SK-N-SH treated with all-trans-retinoic acid at 6 μM for 48 hours (cell line): Measurements from ENCODE around the gene AKR1E2.

Experiments
- ATAC-seq: fragments of 200-7000 bp; cut with Tn5 transposase; 3 replicates; pipeline ENCODE4 v1.9.1; 2020; ENCODE audit warnings: mild to moderate bottlenecking, moderate library complexity
- ARNTL ChIP-seq: fragments of 450-650 bp; formaldehyde crosslinking; IDR thresholded peaks from 2 replicates; pipeline ENCODE4 v1.5.0; 2020; ENCODE audit warnings: low read depth, mild to moderate bottlenecking, moderate library complexity, borderline replicate concordance
- BACH2 ChIP-seq: fragments of 250-450 bp; sonication (Bioruptor Pico); IDR thresholded peaks from 2 replicates; pipeline ENCODE4 v1.9.0; 2021; ENCODE audit warnings: mild to moderate bottlenecking, borderline replicate concordance
- CSDC2 ChIP-seq: fragments of 250-450 bp; sonication (Bioruptor Pico); IDR thresholded peaks from 2 replicates; pipeline ENCODE4 v1.5.0; 2020; ENCODE audit warnings: mild to moderate bottlenecking, moderate library complexity
- CSRNP3 ChIP-seq: fragments of 250-450 bp; sonication (Bioruptor Pico); IDR thresholded peaks from 2 replicates; pipeline ENCODE4 v1.5.1; 2021; ENCODE audit warnings: mild to moderate bottlenecking, moderate library complexity
- ESRRG ChIP-seq: fragments of 250-450 bp; sonication (Bioruptor Pico); IDR thresholded peaks from 2 replicates; pipeline ENCODE4 v1.6.1; 2021; ENCODE audit warnings: mild to moderate bottlenecking
- GLIS3 ChIP-seq: fragments of 250-450 bp; sonication (Bioruptor Pico); IDR thresholded peaks from 2 replicates; pipeline ENCODE4 v1.5.0; 2020; ENCODE audit warnings: mild to moderate bottlenecking, moderate library complexity
- ISL1 ChIP-seq: fragments of 250-450 bp; sonication (Bioruptor Pico); IDR thresholded peaks from 2 replicates; pipeline ENCODE4 v2.1.2; 2022; ENCODE audit warnings: mild to moderate bottlenecking, moderate library complexity
- PATZ1 ChIP-seq: fragments of 250-450 bp; sonication (Bioruptor Pico); IDR thresholded peaks from 2 replicates; pipeline ENCODE4 v1.8.0; 2020; ENCODE audit warnings: mild to moderate bottlenecking, moderate library complexity, borderline replicate concordance
- PPARA ChIP-seq: fragments of 250-450 bp; sonication (Bioruptor Pico); IDR thresholded peaks from 2 replicates; pipeline ENCODE4 v1.5.0; 2020; ENCODE audit warnings: mild to moderate bottlenecking, borderline replicate concordance
- RARB ChIP-seq: fragments of 250-450 bp; sonication (Bioruptor Pico); IDR thresholded peaks from 2 replicates; pipeline ENCODE4 v1.8.0; 2021; ENCODE audit warnings: mild to moderate bottlenecking, moderate library complexity
- SNAI2 ChIP-seq: fragments of 250-450 bp; sonication (Bioruptor Pico); IDR thresholded peaks from 2 replicates; pipeline ENCODE4 v1.5.0; 2020; ENCODE audit warnings: mild to moderate bottlenecking, moderate library complexity
- TCF4 ChIP-seq: fragments of 250-450 bp; sonication (Bioruptor Pico); IDR thresholded peaks from 2 replicates; pipeline ENCODE4 v1.8.0; 2021; ENCODE audit warnings: mild to moderate bottlenecking, moderate library complexity, borderline replicate concordance
- TOX ChIP-seq: fragments of 250-450 bp; sonication (Bioruptor Pico); IDR thresholded peaks from 2 replicates; pipeline ENCODE4 v1.8.0; 2021; ENCODE audit warnings: mild to moderate bottlenecking, moderate library complexity, borderline replicate concordance
- ZC3H10 ChIP-seq: fragments of 250-450 bp; sonication (Bioruptor Pico); IDR thresholded peaks from 2 replicates; pipeline ENCODE4 v1.5.1; 2021; ENCODE audit warnings: mild to moderate bottlenecking, moderate library complexity
- ZFP3 ChIP-seq: fragments of 250-450 bp; sonication (Bioruptor Pico); IDR thresholded peaks from 2 replicates; pipeline ENCODE4 v1.5.0; 2020; ENCODE audit warnings: mild to moderate bottlenecking, moderate library complexity
- ZFP30 ChIP-seq: fragments of 450-650 bp; formaldehyde crosslinking; IDR thresholded peaks from 2 replicates; pipeline ENCODE4 v1.5.0; 2022; ENCODE audit warnings: mild to moderate bottlenecking, moderate library complexity
- ZNF70 ChIP-seq: fragments of 450-650 bp; formaldehyde crosslinking; IDR thresholded peaks from 2 replicates; pipeline ENCODE4 v1.5.0; 2020; ENCODE audit warnings: mild to moderate bottlenecking, moderate library complexity
- ZNF8 ChIP-seq: fragments of 450-650 bp; formaldehyde crosslinking; IDR thresholded peaks from 2 replicates; pipeline ENCODE4 v1.5.0; 2020; ENCODE audit warnings: mild to moderate bottlenecking, moderate library complexity
- TF ChIP-seq, protein P1 (sequence below): fragments of 250-450 bp; sonication (Bioruptor Pico); IDR thresholded peaks from 2 replicates; pipeline ENCODE4 v1.5.1; 2020; ENCODE audit warnings: low read depth, mild to moderate bottlenecking, moderate library complexity
- TF ChIP-seq, protein P2 (sequence below): fragments of 250-450 bp; sonication (Bioruptor Pico); IDR thresholded peaks from 2 replicates; pipeline ENCODE4 v1.5.0; 2020; ENCODE audit warnings: mild to moderate bottlenecking, moderate library complexity

The AKR1E2 gene

GRCh38 chr10:4831091-4831490 is 5.1 kb downstream of the AKR1E2 start (continued):
- TF ChIP-seq ZFP3 (CRISPR knock-in tag), result no peak
- TF ChIP-seq, protein P1, sequence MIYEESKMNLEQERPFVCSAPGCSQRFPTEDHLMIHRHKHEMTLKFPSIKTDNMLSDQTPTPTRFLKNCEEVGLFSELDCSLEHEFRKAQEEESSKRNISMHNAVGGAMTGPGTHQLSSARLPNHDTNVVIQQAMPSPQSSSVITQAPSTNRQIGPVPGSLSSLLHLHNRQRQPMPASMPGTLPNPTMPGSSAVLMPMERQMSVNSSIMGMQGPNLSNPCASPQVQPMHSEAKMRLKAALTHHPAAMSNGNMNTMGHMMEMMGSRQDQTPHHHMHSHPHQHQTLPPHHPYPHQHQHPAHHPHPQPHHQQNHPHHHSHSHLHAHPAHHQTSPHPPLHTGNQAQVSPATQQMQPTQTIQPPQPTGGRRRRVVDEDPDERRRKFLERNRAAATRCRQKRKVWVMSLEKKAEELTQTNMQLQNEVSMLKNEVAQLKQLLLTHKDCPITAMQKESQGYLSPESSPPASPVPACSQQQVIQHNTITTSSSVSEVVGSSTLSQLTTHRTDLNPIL, result no peak
- no peak for TF ChIP-seq GLIS3 (CRISPR knock-in tag)
- no peak for TF ChIP-seq PATZ1 (CRISPR knock-in tag)
- TF ChIP-seq SNAI2 (CRISPR knock-in tag), result no peak
- TF ChIP-seq ZNF70 (CRISPR knock-in tag), result no peak

GRCh38 chr10:4833286-4833685 is 7.3 kb downstream of the AKR1E2 start:
- TF ChIP-seq RARB (CRISPR knock-in tag) (no peak), SNAI2 (CRISPR knock-in tag) (no peak), PPARA (CRISPR knock-in tag) (no peak), CSDC2 (CRISPR knock-in tag) (no peak)
- ATAC-seq, result no peak

DNA sequence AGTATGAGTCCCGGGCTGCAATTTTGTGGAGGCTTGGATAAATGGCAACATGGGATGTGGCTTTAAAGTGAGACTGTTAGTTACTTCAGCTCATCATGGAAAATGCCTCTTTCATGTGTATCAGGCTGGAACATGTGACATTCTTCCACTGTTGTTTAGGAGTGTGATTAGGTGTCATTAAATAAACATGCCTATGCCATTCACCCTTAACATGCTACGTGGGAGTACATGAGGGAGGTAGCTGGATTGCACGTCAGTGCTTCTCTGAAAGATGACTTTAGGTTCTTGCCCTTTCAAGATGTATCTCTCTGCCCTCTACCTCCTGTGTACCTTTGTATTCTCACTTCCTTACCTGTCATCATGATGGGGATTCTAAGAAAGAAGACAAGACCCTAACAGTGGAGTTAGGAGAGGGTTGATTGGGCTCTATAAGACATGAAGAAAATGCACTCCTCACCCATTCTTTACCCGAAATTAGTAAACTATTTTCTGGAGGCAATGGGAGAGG is 8.9 kb downstream of the AKR1E2 start:
- TF ChIP-seq TCF4, result no peak
- TF ChIP-seq, protein P1, result no peak
- TF ChIP-seq ZNF8 (CRISPR knock-in tag), result no peak
- TF ChIP-seq GLIS3 (CRISPR knock-in tag), result no peak
- no peak for TF ChIP-seq ZC3H10 (CRISPR knock-in tag)
- TF ChIP-seq, protein P2, sequence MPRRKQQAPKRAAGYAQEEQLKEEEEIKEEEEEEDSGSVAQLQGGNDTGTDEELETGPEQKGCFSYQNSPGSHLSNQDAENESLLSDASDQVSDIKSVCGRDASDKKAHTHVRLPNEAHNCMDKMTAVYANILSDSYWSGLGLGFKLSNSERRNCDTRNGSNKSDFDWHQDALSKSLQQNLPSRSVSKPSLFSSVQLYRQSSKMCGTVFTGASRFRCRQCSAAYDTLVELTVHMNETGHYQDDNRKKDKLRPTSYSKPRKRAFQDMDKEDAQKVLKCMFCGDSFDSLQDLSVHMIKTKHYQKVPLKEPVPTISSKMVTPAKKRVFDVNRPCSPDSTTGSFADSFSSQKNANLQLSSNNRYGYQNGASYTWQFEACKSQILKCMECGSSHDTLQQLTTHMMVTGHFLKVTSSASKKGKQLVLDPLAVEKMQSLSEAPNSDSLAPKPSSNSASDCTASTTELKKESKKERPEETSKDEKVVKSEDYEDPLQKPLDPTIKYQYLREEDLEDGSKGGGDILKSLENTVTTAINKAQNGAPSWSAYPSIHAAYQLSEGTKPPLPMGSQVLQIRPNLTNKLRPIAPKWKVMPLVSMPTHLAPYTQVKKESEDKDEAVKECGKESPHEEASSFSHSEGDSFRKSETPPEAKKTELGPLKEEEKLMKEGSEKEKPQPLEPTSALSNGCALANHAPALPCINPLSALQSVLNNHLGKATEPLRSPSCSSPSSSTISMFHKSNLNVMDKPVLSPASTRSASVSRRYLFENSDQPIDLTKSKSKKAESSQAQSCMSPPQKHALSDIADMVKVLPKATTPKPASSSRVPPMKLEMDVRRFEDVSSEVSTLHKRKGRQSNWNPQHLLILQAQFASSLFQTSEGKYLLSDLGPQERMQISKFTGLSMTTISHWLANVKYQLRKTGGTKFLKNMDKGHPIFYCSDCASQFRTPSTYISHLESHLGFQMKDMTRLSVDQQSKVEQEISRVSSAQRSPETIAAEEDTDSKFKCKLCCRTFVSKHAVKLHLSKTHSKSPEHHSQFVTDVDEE (CRISPR knock-in tag), result no peak
- TF ChIP-seq TOX, result no peak
- no peak for TF ChIP-seq PPARA (CRISPR knock-in tag)
- no peak for TF ChIP-seq ARNTL (CRISPR knock-in tag)
- TF ChIP-seq ESRRG (CRISPR knock-in tag), result no peak
- no peak for TF ChIP-seq BACH2
- ATAC-seq, result no peak

DNA sequence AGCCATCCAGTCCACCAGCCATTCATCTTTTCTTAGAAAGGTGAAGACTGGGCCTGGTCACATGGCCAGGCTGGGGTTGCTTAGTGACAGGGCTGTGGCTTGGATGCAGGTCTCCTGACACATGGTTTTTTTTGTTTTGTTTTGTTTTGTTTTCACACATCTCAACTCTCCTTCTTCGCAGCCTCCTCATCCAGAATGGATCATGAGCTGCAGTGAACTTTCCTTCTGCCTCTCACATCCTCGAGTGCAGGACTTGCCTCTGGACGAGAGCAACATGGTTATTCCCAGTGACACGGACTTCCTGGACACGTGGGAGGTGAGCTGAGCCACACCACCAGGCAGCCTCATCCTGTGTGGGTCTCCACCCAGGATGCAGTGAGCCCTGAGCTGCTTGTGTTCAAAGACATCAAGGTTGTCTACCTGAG is 9.5 kb downstream of the AKR1E2 start:
- no peak for ATAC-seq
- TF ChIP-seq ZC3H10 (CRISPR knock-in tag) (no peak), CSRNP3 (no peak), ZFP30 (CRISPR knock-in tag) (no peak), ISL1 (CRISPR knock-in tag) (no peak)
- TF ChIP-seq, all 23 proteins: peak for 0
